Measurements from ENCODE around the gene CPE.

Gene CPE

GRCh38 chr4:165518024-165518616 is 139.3 kb downstream of the CPE start:
- no peak for TF ChIP-seq FOXP2 (optimal IDR thresholded peaks at IDR 0.05; ENCODE audit: borderline replicate concordance, extremely low read depth, extremely low read length, insufficient read depth)
- TF ChIP-seq REST (IDR thresholded peaks at IDR 0.05; ENCODE audit: insufficient read depth in 1 of 2, low read depth in 2 of 2, low read length in 2 of 2): no peak
- no peak for TF ChIP-seq SIN3A (IDR thresholded peaks at IDR 0.05; ENCODE audit: borderline replicate concordance, insufficient read depth, low read length)
- TF ChIP-seq POLR2AphosphoS5 (IDR thresholded peaks at IDR 0.05; ENCODE audit: low read depth, low read length): no peak
- no peak for TF ChIP-seq TAF1 (IDR thresholded peaks at IDR 0.05; ENCODE audit: borderline replicate concordance, insufficient read depth, low read length)

DNA sequence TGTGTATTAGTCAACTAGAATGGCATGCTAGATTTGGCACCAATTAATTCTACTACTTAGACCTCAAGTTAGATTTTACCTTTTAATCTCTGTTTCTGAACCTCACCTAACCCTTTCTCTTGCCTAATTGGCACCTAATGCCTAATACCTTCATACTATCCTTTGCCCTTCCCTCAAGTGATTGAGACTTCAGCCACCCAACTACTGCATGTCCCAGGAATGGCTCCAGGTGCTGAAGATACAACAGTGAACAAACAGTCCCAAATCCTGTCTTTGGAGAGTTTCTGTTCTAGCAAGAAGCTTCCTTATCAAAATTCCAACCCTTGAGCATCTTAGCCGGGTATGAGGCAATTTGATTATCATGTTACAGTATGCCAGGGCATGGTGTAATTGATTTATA is 139.9 kb downstream of the CPE start:
- TF ChIP-seq POLR2AphosphoS5 (IDR thresholded peaks at IDR 0.05; ENCODE audit: low read depth, low read length) (no peak), FOXP2 (optimal IDR thresholded peaks at IDR 0.05; ENCODE audit: borderline replicate concordance, extremely low read depth, extremely low read length, insufficient read depth) (no peak), REST (IDR thresholded peaks at IDR 0.05; ENCODE audit: insufficient read depth in 1 of 2, low read depth in 2 of 2, low read length in 2 of 2) (no peak)

GRCh38 chr4:165519591-165519990 is 140.8 kb downstream of the CPE start:
- no peak for TF ChIP-seq FOXP2 (optimal IDR thresholded peaks at IDR 0.05; ENCODE audit: borderline replicate concordance, extremely low read depth, extremely low read length, insufficient read depth)
- no peak for TF ChIP-seq SIN3A (IDR thresholded peaks at IDR 0.05; ENCODE audit: borderline replicate concordance, insufficient read depth, low read length)
- no peak for TF ChIP-seq TAF1 (IDR thresholded peaks at IDR 0.05; ENCODE audit: borderline replicate concordance, insufficient read depth, low read length)
- TF ChIP-seq REST (IDR thresholded peaks at IDR 0.05; ENCODE audit: insufficient read depth in 1 of 2, low read depth in 2 of 2, low read length in 2 of 2): no peak
- no peak for TF ChIP-seq POLR2AphosphoS5 (IDR thresholded peaks at IDR 0.05; ENCODE audit: low read depth, low read length)

DNA sequence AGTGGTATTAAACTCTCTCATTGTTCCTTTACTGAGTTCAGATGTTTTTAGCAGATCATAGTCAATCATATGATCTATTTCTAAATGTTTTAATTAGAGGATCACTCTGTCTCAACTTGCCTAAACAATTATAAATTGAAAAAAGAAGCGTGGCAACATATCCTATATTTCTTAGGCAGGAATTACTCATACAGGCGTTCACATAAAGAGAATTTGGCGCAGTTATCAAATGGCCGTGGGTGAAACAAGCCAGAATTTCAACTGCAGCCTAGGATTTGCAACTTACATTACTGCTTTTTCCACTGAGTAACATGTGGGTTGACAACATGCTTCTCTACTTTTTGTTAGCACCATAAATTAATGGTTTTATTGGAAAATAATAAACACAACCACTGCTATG is 141.3 kb downstream of the CPE start:
- TF ChIP-seq POLR2AphosphoS5 (IDR thresholded peaks at IDR 0.05; ENCODE audit: low read depth, low read length) (no peak), SIN3A (IDR thresholded peaks at IDR 0.05; ENCODE audit: borderline replicate concordance, insufficient read depth, low read length) (no peak), TAF1 (IDR thresholded peaks at IDR 0.05; ENCODE audit: borderline replicate concordance, insufficient read depth, low read length) (no peak), FOXP2 (optimal IDR thresholded peaks at IDR 0.05; ENCODE audit: borderline replicate concordance, extremely low read depth, extremely low read length, insufficient read depth) (no peak), REST (IDR thresholded peaks at IDR 0.05; ENCODE audit: insufficient read depth in 1 of 2, low read depth in 2 of 2, low read length in 2 of 2) (no peak)

GRCh38 chr4:165522050-165522449 is 143.2 kb downstream of the CPE start:
- TF ChIP-seq SIN3A (IDR thresholded peaks at IDR 0.05; ENCODE audit: borderline replicate concordance, insufficient read depth, low read length) (no peak), POLR2AphosphoS5 (IDR thresholded peaks at IDR 0.05; ENCODE audit: low read depth, low read length) (no peak), TAF1 (IDR thresholded peaks at IDR 0.05; ENCODE audit: borderline replicate concordance, insufficient read depth, low read length) (no peak), REST (IDR thresholded peaks at IDR 0.05; ENCODE audit: insufficient read depth in 1 of 2, low read depth in 2 of 2, low read length in 2 of 2) (no peak), FOXP2 (optimal IDR thresholded peaks at IDR 0.05; ENCODE audit: borderline replicate concordance, extremely low read depth, extremely low read length, insufficient read depth) (no peak)

Data from PFSK-1 (cell line).